Jurkat, Clone E6-1 (cell line): Measurements from ENCODE around the gene PLAAT2.
"Not testable (repeated sequence)": the region's sequence is repeated elsewhere in the genome, so short reads cannot be mapped to it uniquely, and the experiment has no call there.

ENCODE experiments used
- DNase-seq: peaks from one replicate; pipeline ENCODE4 v3.0.0-alpha.2; 2011; ENCODE audit warnings: low read depth, low spot score
- H3K4me3 ChIP-seq: 2 replicates; pipeline ENCODE4 v1.5.1; 2011; ENCODE audit warnings: mild to moderate bottlenecking, low read length, control low read depth, moderate library complexity

The PLAAT2 gene

GRCh38 chr11:63552921-63553320, 10.3 kb downstream of the PLAAT2 start:
- no peak for DNase-seq
- no peak overlapping the region for H3K4me3 ChIP-seq

GRCh38 chr11:63551889-63552266, 11.3 kb downstream of the PLAAT2 start:
- peak overlapping the region; percentile 24; the same call in 1 of the 2 replicates for H3K4me3 ChIP-seq
- no peak for DNase-seq

- peak; percentile 82 for DNase-seq
- H3K4me3 ChIP-seq, result peak overlapping the region; percentile 24
Observed at GRCh38 chr11:63551091-63551888, 11.9 kb downstream of the PLAAT2 start.

GRCh38 chr11:63550156-63550700, 13.0 kb downstream of the PLAAT2 start:
- not testable (repeated sequence) for H3K4me3 ChIP-seq, DNase-seq

GRCh38 chr11:63549411-63549810, 13.8 kb downstream of the PLAAT2 start:
- H3K4me3 ChIP-seq, result no peak overlapping the region
- DNase-seq, result no peak

- H3K4me3 ChIP-seq, result no peak overlapping the region
- DNase-seq, result no peak
Observed at GRCh38 chr11:63548178-63548577, 15.0 kb downstream of the PLAAT2 start.

- H3K4me3 ChIP-seq, result no peak overlapping the region
- DNase-seq, result no peak
Observed at GRCh38 chr11:63547061-63547460, 16.1 kb downstream of the PLAAT2 start.

- no peak overlapping the region for H3K4me3 ChIP-seq
- DNase-seq, result no peak
Observed at GRCh38 chr11:63543711-63544110, 19.5 kb downstream of the PLAAT2 start.

- not testable (repeated sequence) for H3K4me3 ChIP-seq, DNase-seq
Observed at GRCh38 chr11:63542506-63542905, 20.7 kb downstream of the PLAAT2 start.

- DNase-seq, result no peak
Observed at GRCh38 chr11:63537293-63538101, 25.7 kb downstream of the PLAAT2 start.

GRCh38 chr11:63536669-63537292, 26.4 kb downstream of the PLAAT2 start, which contains the start of gene PLAAT4:
TSS of gene PLAAT4 (plus strand) at chr11:63536808. CDS start at chr11:63536869, 61 bp downstream.
- DNase-seq, result peak; percentile 67
- H3K4me3 ChIP-seq, result peak within 1 kb of the TSS; percentile 47

More at GRCh38 chr11:63537293-63538101, 25.7 kb downstream of the PLAAT2 start:
- H3K4me3 ChIP-seq, result peak overlapping the region; percentile 47

- no peak overlapping the region for H3K4me3 ChIP-seq
Observed at GRCh38 chr11:63535734-63536133, 27.4 kb downstream of the PLAAT2 start.

GRCh38 chr11:63534895-63535461, 28.2 kb downstream of the PLAAT2 start:
- no peak overlapping the region for H3K4me3 ChIP-seq
- no peak for DNase-seq

More at GRCh38 chr11:63535734-63536133, 27.4 kb downstream of the PLAAT2 start:
- no peak for DNase-seq

- H3K4me3 ChIP-seq, result no peak overlapping the region
- DNase-seq, result no peak
Observed at GRCh38 chr11:63534076-63534475, 29.1 kb downstream of the PLAAT2 start.

- DNase-seq, result no peak
- H3K4me3 ChIP-seq, result no peak overlapping the region
Observed at GRCh38 chr11:63532799-63533475, 30.2 kb downstream of the PLAAT2 start.

- no peak overlapping the region for H3K4me3 ChIP-seq
- no peak for DNase-seq
Observed at GRCh38 chr11:63532117-63532516, 31.1 kb downstream of the PLAAT2 start.

- DNase-seq, result peak; percentile 91
- peak overlapping the region; percentile 15 for H3K4me3 ChIP-seq
Observed at GRCh38 chr11:63531074-63531792, 31.9 kb downstream of the PLAAT2 start.

GRCh38 chr11:63530021-63530420, 33.2 kb downstream of the PLAAT2 start:
- no peak overlapping the region for H3K4me3 ChIP-seq
- no peak for DNase-seq
